IMR-90 (cell line): Measurements from ENCODE around the gene SLC25A38. TPM values are rescaled to one million over a fixed set of nuclear protein-coding genes. Genes with fewer than 3 reads are reported as not detected.

Source experiments
- ATAC-seq: fragments of 200-7000 bp; cut with Tn5 transposase; 2 replicates; pipeline ENCODE4 v1.9.1; 2020; ENCODE audit warnings: low read depth, mild to moderate bottlenecking, moderate library complexity
- BruUV-seq: library from RNA; stranded (reverse); fragments of 400-500 nt; replicated peaks from 2 replicates; lab custom pipeline; 2021; lab: Mats Ljungman, UMichigan
- CTCF ChIA-PET: fragments of 300-600 bp; formaldehyde crosslinking; extraction: SDS; loops from one replicate; lab custom pipeline; 2021; ENCODE audit warnings: antibody characterized with exemption; lab: Yijun Ruan, JAX
- POLR2A ChIA-PET: fragments of 300-600 bp; sonication (Branson Sonifier 250); formaldehyde crosslinking; loops from one replicate; lab custom pipeline; 2022; ENCODE audit warnings: antibody characterized with exemption; ENCODE audit not compliant: unreplicated experiment; lab: Charles Lee
- DNase-seq: peaks from one replicate; pipeline ENCODE4 v3.0.0; 2013
- H2AFZ ChIP-seq: replicated peaks from 2 replicates; pipeline ENCODE3; 2013; ENCODE audit warnings: low read length, mild to moderate bottlenecking; ENCODE audit not compliant: poor library complexity
- H2AK5ac ChIP-seq: 2 replicates; pipeline ENCODE4 v1.6.1; 2013; ENCODE audit warnings: low read depth, low read length, inconsistent platforms
- H2AK9ac ChIP-seq: replicated peaks from 2 replicates; pipeline ENCODE3; 2013; ENCODE audit warnings: mild to moderate bottlenecking, low read depth, low read length, moderate library complexity; ENCODE audit not compliant: poor library complexity
- H2BK120ac ChIP-seq: 2 replicates; pipeline ENCODE4 v1.6.1; 2013; ENCODE audit warnings: low read depth, low read length, inconsistent platforms
- H2BK15ac ChIP-seq: 3 replicates; pipeline ENCODE4 v1.6.1; 2013; ENCODE audit warnings: low read depth, low read length, inconsistent platforms
- H2BK20ac ChIP-seq: 2 replicates; pipeline ENCODE4 v1.6.1; 2013; ENCODE audit warnings: low read depth, mild to moderate bottlenecking, inconsistent platforms, low read length, moderate library complexity
- H2BK5ac ChIP-seq: 2 replicates; pipeline ENCODE4 v1.6.1; 2013; ENCODE audit warnings: mild to moderate bottlenecking, low read depth, low read length, inconsistent platforms; ENCODE audit not compliant: poor library complexity, severe bottlenecking
- H3K14ac ChIP-seq: replicated peaks from 2 replicates; pipeline ENCODE4 v1.6.1; 2013; ENCODE audit warnings: low read depth, low read length, inconsistent platforms
- H3K18ac ChIP-seq: 2 replicates; pipeline ENCODE4 v1.6.1; 2013; ENCODE audit warnings: low read depth, low read length, control low read depth
- H3K23ac ChIP-seq: 2 replicates; pipeline ENCODE4 v1.6.1; 2013; ENCODE audit warnings: low read depth, low read length, inconsistent platforms
- H3K27ac ChIP-seq: 2 replicates; pipeline ENCODE4 v1.5.1; 2013; ENCODE audit warnings: mild to moderate bottlenecking, control low read depth, low read length; ENCODE audit not compliant: insufficient read depth
- H3K27me3 ChIP-seq: 2 replicates; pipeline ENCODE4 v1.6.1; 2013; ENCODE audit warnings: low read length; ENCODE audit not compliant: control insufficient read depth, insufficient read depth
- H3K36me3 ChIP-seq: 2 replicates; pipeline ENCODE4 v1.6.1; 2013; ENCODE audit warnings: low read length, mixed read lengths; ENCODE audit not compliant: control insufficient read depth, insufficient read depth
- H3K4ac ChIP-seq: 2 replicates; pipeline ENCODE4 v1.6.1; 2013; ENCODE audit warnings: low read depth, low read length, inconsistent platforms
- H3K4me1 ChIP-seq: 2 replicates; pipeline ENCODE4 v1.6.1; 2013; ENCODE audit warnings: low read length, mixed read lengths; ENCODE audit not compliant: control insufficient read depth, insufficient read depth
- H3K4me2 ChIP-seq: 2 replicates; pipeline ENCODE4 v1.6.1; 2013; ENCODE audit warnings: low read depth, mild to moderate bottlenecking, control low read depth, low read length, moderate library complexity
- H3K4me3 ChIP-seq: 2 replicates; pipeline ENCODE4 v1.5.1; 2013; ENCODE audit warnings: low read depth, mild to moderate bottlenecking, control low read depth, low read length, moderate library complexity; ENCODE audit not compliant: insufficient read depth
- H3K56ac ChIP-seq: 2 replicates; pipeline ENCODE4 v1.6.1; 2013; ENCODE audit warnings: low read length, inconsistent platforms; ENCODE audit not compliant: insufficient read depth; ENCODE audit errors: extremely low read depth
- H3K79me1 ChIP-seq, 2 experiments: 2 replicates each; pipeline ENCODE4 v1.6.1; 2013; ENCODE audit warnings: low read length in 2 of 2, inconsistent platforms in 1 of 2, low read depth in 1 of 2
- H3K9ac ChIP-seq: 2 replicates; pipeline ENCODE4 v1.6.1; 2013; ENCODE audit warnings: low read depth, low read length, control low read depth
- H3K9me1 ChIP-seq: 2 replicates; pipeline ENCODE4 v1.6.1; 2013; ENCODE audit warnings: low read length, inconsistent platforms; ENCODE audit not compliant: insufficient read depth
- H3K9me3 ChIP-seq: 2 replicates; pipeline ENCODE4 v1.6.1; 2013; ENCODE audit warnings: low read length; ENCODE audit not compliant: control insufficient read depth, insufficient read depth
- H4K20me1 ChIP-seq: 2 replicates; pipeline ENCODE4 v1.6.1; 2013; ENCODE audit warnings: low read length, inconsistent platforms; ENCODE audit not compliant: insufficient read depth
- H4K5ac ChIP-seq: 2 replicates; pipeline ENCODE4 v1.6.1; 2013; ENCODE audit warnings: mild to moderate bottlenecking, low read depth, low read length, control low read depth
- H4K8ac ChIP-seq, 2 experiments: 2 replicates each; pipeline ENCODE4 v1.6.1; 2013; ENCODE audit warnings: low read depth in 2 of 2, low read length in 2 of 2, control low read depth in 1 of 2, inconsistent platforms in 1 of 2
- H4K91ac ChIP-seq: 2 replicates; pipeline ENCODE4 v1.6.1; 2013; ENCODE audit warnings: low read depth, low read length, inconsistent platforms; ENCODE audit not compliant: insufficient read depth
- BHLHE40 ChIP-seq: fragments of 150-350 bp; IDR thresholded peaks from 2 replicates; pipeline ENCODE4 v1.6.1; 2016; ENCODE audit warnings: mild to moderate bottlenecking, low read depth, low read length
- CEBPB ChIP-seq: IDR thresholded peaks from 2 replicates; pipeline ENCODE4 v1.6.1; 2012; ENCODE audit warnings: low read depth, low read length, improper control_type of control experiment
- CHD1 ChIP-seq: IDR thresholded peaks from 2 replicates; pipeline ENCODE4 v1.6.1; 2012; ENCODE audit warnings: low read depth, low read length, improper control_type of control experiment
- CTCF ChIP-seq: conservative IDR thresholded peaks from 2 replicates; pipeline ENCODE4 v1.5.1; 2012; ENCODE audit warnings: mild to moderate bottlenecking, low read depth, low read length, improper control_type of control experiment
- ELK1 ChIP-seq: fragments of 150-350 bp; IDR thresholded peaks from 2 replicates; pipeline ENCODE4 v1.6.1; 2016; ENCODE audit warnings: low read depth, mild to moderate bottlenecking, low read length, moderate library complexity, borderline replicate concordance
- FOS ChIP-seq: fragments of 150-350 bp; IDR thresholded peaks from 2 replicates; pipeline ENCODE4 v1.6.1; 2016; ENCODE audit warnings: low read depth, low read length
- MAFK ChIP-seq: IDR thresholded peaks from 2 replicates; pipeline ENCODE4 v1.6.1; 2012; ENCODE audit warnings: low read depth, low read length, improper control_type of control experiment
- MAZ ChIP-seq: IDR thresholded peaks from 2 replicates; pipeline ENCODE4 v1.6.1; 2012; ENCODE audit warnings: low read depth, mild to moderate bottlenecking, low read length, improper control_type of control experiment, moderate library complexity, borderline replicate concordance
- MXI1 ChIP-seq: IDR thresholded peaks from 2 replicates; pipeline ENCODE4 v1.6.1; 2012; ENCODE audit warnings: low read depth, mild to moderate bottlenecking, low read length, moderate library complexity, borderline replicate concordance
- NFE2L2 ChIP-seq: fragments of 150-350 bp; IDR thresholded peaks from 2 replicates; pipeline ENCODE4 v1.6.1; 2016; ENCODE audit warnings: low read depth, mild to moderate bottlenecking, low read length
- POLR2A ChIP-seq: IDR thresholded peaks from 2 replicates; pipeline ENCODE4 v1.6.1; 2012; ENCODE audit warnings: mild to moderate bottlenecking, low read depth, low read length
- RAD21 ChIP-seq: IDR thresholded peaks from 2 replicates; pipeline ENCODE4 v1.6.1; 2012; ENCODE audit warnings: low read length, improper control_type of control experiment
- RCOR1 ChIP-seq: IDR thresholded peaks from 2 replicates; pipeline ENCODE4 v1.6.1; 2012; ENCODE audit warnings: mild to moderate bottlenecking, low read length, improper control_type of control experiment; ENCODE audit not compliant: insufficient replicate concordance
- RFX5 ChIP-seq: IDR thresholded peaks from 2 replicates; pipeline ENCODE4 v1.8.0; 2012; ENCODE audit warnings: low read depth, mild to moderate bottlenecking, low read length, moderate library complexity
- SMC3 ChIP-seq: fragments of 150-350 bp; IDR thresholded peaks from 2 replicates; pipeline ENCODE4 v1.6.1; 2016; ENCODE audit warnings: low read depth, mild to moderate bottlenecking, antibody characterized with exemption, low read length, moderate library complexity
- WGBS, 2 experiments: methylation state at CpG; one replicate each; pipeline versions ENCODE4 v1.1.5 to v1.1.7; 2013; ENCODE audit warnings: missing lambda C conversion rate in 2 of 2; ENCODE audit not compliant: insufficient read length in 1 of 2; ENCODE audit errors: extremely low coverage in 2 of 2; 5-methylcytosine and 5-hydroxymethylcytosine counted together
- dilution Hi-C: fragments of 300-500 bp; cut with HindIII; formaldehyde crosslinking; loops from one replicate; pipeline ENCODE4 v1.14.3; 2018; ENCODE audit warnings: low sequenced_read_pairs; ENCODE audit not compliant: unreplicated experiment
- in situ Hi-C: fragments of 300-500 bp; cut with MboI; formaldehyde crosslinking; loops from 3 replicates; pipeline ENCODE4 v1.14.3; 2019; ENCODE audit warnings: low sequenced_read_pairs, inconsistent platforms, mixed read lengths
- intact Hi-C: fragments of 100-400 bp; cut with micrococcal nuclease; formaldehyde crosslinking; loops from 2 replicates; pipeline ENCODE4 v1.10.0; 2022
- polyA plus RNA-seq, 3 experiments: library from polyadenylated mRNA; depleted of rRNA; stranded (reverse); fragments of >200 nt; gene quantifications; 2 replicates each; pipeline ENCODE4 v1.2.3, GENCODE V29; 2012; ENCODE audit warnings: low replicate concordance in 1 of 3
- total RNA-seq: library from RNA; depleted of rRNA; stranded (reverse); fragments of >200 nt; gene quantifications from 2 replicates; pipeline ENCODE4 v1.2.3, GENCODE V29; 2012
- TF ChIP-seq, protein P1 (sequence below): fragments of 150-350 bp; IDR thresholded peaks from 2 replicates; pipeline ENCODE4 v1.6.1; 2017; ENCODE audit warnings: mild to moderate bottlenecking, antibody characterized with exemption, low read length, low read depth

The SLC25A38 gene
- total and polyA plus RNA-seq, 2 of the 4 experiments (the other 2 are of a cell fraction) = 17.4 to 22.6 TPM

DNA sequence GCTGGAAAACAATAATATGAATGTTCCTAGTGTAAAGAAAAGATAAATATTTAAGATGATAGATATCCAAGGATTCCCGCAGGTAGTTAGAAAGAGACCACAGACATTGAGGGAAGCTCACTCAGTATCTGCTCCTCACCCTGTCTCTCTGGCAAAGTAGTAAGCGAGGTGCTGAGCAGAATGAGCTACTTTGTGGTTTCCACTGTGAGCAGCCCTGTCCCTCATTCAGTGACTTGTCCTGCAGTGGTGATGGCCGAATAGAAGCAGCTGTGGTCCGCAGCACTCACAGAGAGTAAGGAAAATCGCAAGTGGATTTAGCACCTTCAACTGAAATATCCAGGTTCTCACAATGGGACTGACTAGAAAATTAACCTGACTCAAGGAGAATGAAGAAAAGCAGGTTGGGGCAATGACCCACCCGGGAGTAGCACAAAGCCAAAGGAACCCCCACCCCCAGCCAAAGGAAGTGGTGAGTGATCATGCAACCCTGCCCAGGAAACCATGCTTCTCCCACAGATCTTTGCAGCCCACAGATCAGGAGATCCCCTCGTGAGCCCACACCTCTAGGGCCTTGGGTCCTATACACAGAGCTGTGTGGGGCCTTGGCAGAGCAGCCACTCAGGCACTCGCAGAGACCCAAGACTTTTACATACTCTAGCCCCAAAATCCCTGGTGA is 21.8 kb upstream of the SLC25A38 start:
- no peak overlapping the region for H2BK20ac ChIP-seq
- TF ChIP-seq CHD1 (no peak), MAZ (no peak), RCOR1 (no peak), MXI1 (no peak), MAFK (no peak), POLR2A (no peak), CTCF (no peak), ELK1 (no peak), RFX5 (no peak), SMC3 (no peak), RAD21 (no peak), FOS (no peak), CEBPB (no peak), BHLHE40 (no peak), NFE2L2 (no peak)
- TF ChIP-seq, protein P1, sequence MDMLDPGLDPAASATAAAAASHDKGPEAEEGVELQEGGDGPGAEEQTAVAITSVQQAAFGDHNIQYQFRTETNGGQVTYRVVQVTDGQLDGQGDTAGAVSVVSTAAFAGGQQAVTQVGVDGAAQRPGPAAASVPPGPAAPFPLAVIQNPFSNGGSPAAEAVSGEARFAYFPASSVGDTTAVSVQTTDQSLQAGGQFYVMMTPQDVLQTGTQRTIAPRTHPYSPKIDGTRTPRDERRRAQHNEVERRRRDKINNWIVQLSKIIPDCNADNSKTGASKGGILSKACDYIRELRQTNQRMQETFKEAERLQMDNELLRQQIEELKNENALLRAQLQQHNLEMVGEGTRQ = no peak
- H3K27ac ChIP-seq = no peak overlapping the region
- H2BK15ac ChIP-seq = no peak overlapping the region
- no peaks in the 10 kb centered on the region for H3K36me3 ChIP-seq
- H2AK5ac ChIP-seq = no peak overlapping the region
- ATAC-seq = no peak
- H2BK5ac ChIP-seq = no peak overlapping the region
- no peak overlapping the region for H2AK9ac ChIP-seq
- H3K4me3 ChIP-seq = no peak overlapping the region
- no peaks in the 10 kb centered on the region for H3K79me1 ChIP-seq
- H3K9me1 ChIP-seq = no peaks in the 10 kb centered on the region
- no peak overlapping the region for H4K5ac ChIP-seq
- no peak overlapping the region for H3K14ac ChIP-seq
- ChIA-PET CTCF (no interaction called here), POLR2A (no interaction called here)
- no peak overlapping the region for H3K4ac ChIP-seq
- H4K91ac ChIP-seq = no peak overlapping the region
- no peak overlapping the region for H3K56ac ChIP-seq
- no peaks in the 10 kb centered on the region for H3K9me3 ChIP-seq
- 86% methylated on average over 1 of the region's 8 CpGs; no CpG with 5 or more reads in 1 of the 2 experiments for WGBS, 2 experiments
- 0 out of 2 replicates have a peak, but pooled peaks cover 2% of the 10 kb centered on the region for H3K27me3 ChIP-seq
- H3K4me1 ChIP-seq = no peaks in the 10 kb centered on the region
- in situ Hi-C loops (no loop called here), dilution Hi-C loops (no loop called here), intact Hi-C loops (no loop called here)
- H2BK120ac ChIP-seq = no peak overlapping the region
- no peak overlapping the region for H3K18ac ChIP-seq
- H3K9ac ChIP-seq = no peak overlapping the region
- no peak overlapping the region for H3K4me2 ChIP-seq
- H2AFZ ChIP-seq = no peak overlapping the region
- no peak overlapping the region for H4K8ac ChIP-seq
- DNase-seq = no peak
- no peak overlapping the region for H3K23ac ChIP-seq
- H4K20me1 ChIP-seq = no peaks in the 10 kb centered on the region
- BruUV-seq = no TSS peak
